Caco-2 (cell line): ENCODE measurements around the gene ANO1. TPM values are rescaled to one million over a fixed set of nuclear protein-coding genes. Genes with fewer than 3 reads are reported as not detected.

Experiments
- BruUV-seq: library from RNA; stranded (reverse); fragments of 400-500 nt; replicated peaks from 2 replicates; lab custom pipeline; 2021; lab: Mats Ljungman, UMichigan
- CTCF ChIA-PET: fragments of 300-600 bp; sonication (Branson Sonifier 250); formaldehyde crosslinking; loops from one replicate; lab custom pipeline; 2022; ENCODE audit warnings: antibody characterized with exemption; lab: Charles Lee
- POLR2A ChIA-PET: fragments of 300-600 bp; sonication (Branson Sonifier 250); formaldehyde crosslinking; loops from one replicate; lab custom pipeline; 2022; ENCODE audit warnings: antibody characterized with exemption; lab: Charles Lee
- DNase-seq, 2 experiments: peaks; one replicate each; pipeline versions ENCODE4 v3.0.0 to v3.0.0-alpha.2; 2020 to 2022
- H3K27me3 ChIP-seq: replicated peaks from 2 replicates; pipeline ENCODE4 v1.6.0; 2011; ENCODE audit warnings: low read length; ENCODE audit not compliant: control insufficient read depth, insufficient read depth
- H3K36me3 ChIP-seq: 2 replicates; pipeline ENCODE4 v1.5.1; 2011; ENCODE audit warnings: low read length; ENCODE audit not compliant: control insufficient read depth, insufficient read depth
- H3K4me1 ChIP-seq: fragments of 250-450 bp; sonication (Bioruptor Pico); 2 replicates; pipeline ENCODE4 v1.5.1; 2020; ENCODE audit warnings: mild to moderate bottlenecking
- H3K4me3 ChIP-seq: 2 replicates; pipeline ENCODE4 v1.5.1; 2011; ENCODE audit warnings: low read depth, mild to moderate bottlenecking, control low read depth, low read length
- H3K9me3 ChIP-seq: fragments of 250-450 bp; sonication (Bioruptor Pico); 2 replicates; pipeline ENCODE4 v1.5.1; 2020; ENCODE audit warnings: mild to moderate bottlenecking, moderate library complexity
- H3K27ac Mint-ChIP-seq: one replicate; pipeline ENCODE4 v1.8.0; 2022; ENCODE audit warnings: mixed read lengths; ENCODE audit not compliant: unreplicated experiment
- H3K27me3 Mint-ChIP-seq: one replicate; pipeline ENCODE4 v1.8.0; 2022; ENCODE audit warnings: mixed read lengths; ENCODE audit not compliant: insufficient read depth, unreplicated experiment
- H3K36me3 Mint-ChIP-seq: one replicate; pipeline ENCODE4 v1.8.0; 2022; ENCODE audit warnings: mild to moderate bottlenecking, mixed read lengths; ENCODE audit not compliant: insufficient read depth, unreplicated experiment
- H3K4me1 Mint-ChIP-seq: one replicate; pipeline ENCODE4 v1.8.0; 2022; ENCODE audit warnings: low read depth, mixed read lengths; ENCODE audit not compliant: unreplicated experiment
- H3K4me3 Mint-ChIP-seq: one replicate; pipeline ENCODE4 v1.8.0; 2022; ENCODE audit warnings: mild to moderate bottlenecking, moderate library complexity, mixed read lengths; ENCODE audit not compliant: unreplicated experiment
- H3K9me3 Mint-ChIP-seq: one replicate; pipeline ENCODE4 v1.8.0; 2022; ENCODE audit warnings: mixed read lengths; ENCODE audit not compliant: unreplicated experiment
- intact Hi-C: fragments of 100-400 bp; cut with micrococcal nuclease; formaldehyde crosslinking; loops from one replicate; pipeline ENCODE4 v1.10.0; 2022; ENCODE audit not compliant: unreplicated experiment
- total RNA-seq: library from RNA; stranded (reverse); gene quantifications from 2 replicates; pipeline ENCODE4 v1.2.3, GENCODE V29; 2022
- TF ChIP-seq, protein P1 (sequence below), 2 experiments: fragments of 200-600 bp in 1 of 2; IDR thresholded peaks; 1 replicate in 1 of 2; 2 replicates in 1 of 2; pipeline versions ENCODE4 v1.5.1 to v1.8.0; 2011 to 2022; ENCODE audit warnings: antibody characterized with exemption in 1 of 2, control low read depth in 1 of 2, inconsistent platforms in 1 of 2, low read depth in 1 of 2, low read length in 1 of 2, mild to moderate bottlenecking in 1 of 2, moderate library complexity in 1 of 2; ENCODE audit not compliant: insufficient read depth in 1 of 2, severe bottlenecking in 1 of 2, unreplicated experiment in 1 of 2

The ANO1 gene
- total RNA-seq, 1 experiment from 2014 or later: 8.4 TPM

- CTCF ChIA-PET: no interaction called here
- no peaks in the 10 kb centered on the region for H3K9me3 ChIP-seq
- no peaks in the 10 kb centered on the region for H3K36me3 ChIP-seq
- TF ChIP-seq, protein P1, sequence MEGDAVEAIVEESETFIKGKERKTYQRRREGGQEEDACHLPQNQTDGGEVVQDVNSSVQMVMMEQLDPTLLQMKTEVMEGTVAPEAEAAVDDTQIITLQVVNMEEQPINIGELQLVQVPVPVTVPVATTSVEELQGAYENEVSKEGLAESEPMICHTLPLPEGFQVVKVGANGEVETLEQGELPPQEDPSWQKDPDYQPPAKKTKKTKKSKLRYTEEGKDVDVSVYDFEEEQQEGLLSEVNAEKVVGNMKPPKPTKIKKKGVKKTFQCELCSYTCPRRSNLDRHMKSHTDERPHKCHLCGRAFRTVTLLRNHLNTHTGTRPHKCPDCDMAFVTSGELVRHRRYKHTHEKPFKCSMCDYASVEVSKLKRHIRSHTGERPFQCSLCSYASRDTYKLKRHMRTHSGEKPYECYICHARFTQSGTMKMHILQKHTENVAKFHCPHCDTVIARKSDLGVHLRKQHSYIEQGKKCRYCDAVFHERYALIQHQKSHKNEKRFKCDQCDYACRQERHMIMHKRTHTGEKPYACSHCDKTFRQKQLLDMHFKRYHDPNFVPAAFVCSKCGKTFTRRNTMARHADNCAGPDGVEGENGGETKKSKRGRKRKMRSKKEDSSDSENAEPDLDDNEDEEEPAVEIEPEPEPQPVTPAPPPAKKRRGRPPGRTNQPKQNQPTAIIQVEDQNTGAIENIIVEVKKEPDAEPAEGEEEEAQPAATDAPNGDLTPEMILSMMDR (IDR thresholded peaks at IDR 0.05; ENCODE audit: insufficient read depth in 1 of 2, low read depth in 1 of 2, low read length in 1 of 2, severe bottlenecking in 1 of 2, unreplicated experiment in 1 of 2): no peak
- Mint-ChIP-seq H3K27ac (no peak overlapping the region), H3K36me3 (no peaks in the 10 kb centered on the region), H3K4me3 (no peak overlapping the region), H3K27me3 (no peaks in the 10 kb centered on the region), H3K9me3 (no peaks in the 10 kb centered on the region), H3K4me1 (peaks cover 6% of the 10 kb centered on the region)
- no peak overlapping the region for H3K4me3 ChIP-seq
- H3K4me1 ChIP-seq: peaks cover 8% of the 10 kb centered on the region
- POLR2A ChIA-PET: no interaction called here
- no TSS peak for BruUV-seq
- intact Hi-C loops: no loop called here
- DNase-seq: no peak
- H3K27me3 ChIP-seq: no peaks in the 10 kb centered on the region
These were observed 91.5 kb downstream of the ANO1 start for GRCh38 chr11:70169632-70170031.

- TF ChIP-seq, protein P1 (IDR thresholded peaks at IDR 0.05; ENCODE audit: insufficient read depth in 1 of 2, low read depth in 1 of 2, low read length in 1 of 2, severe bottlenecking in 1 of 2, unreplicated experiment in 1 of 2): no peak
- ChIA-PET POLR2A (no interaction called here), CTCF (no interaction called here)
- no peaks in the 10 kb centered on the region for H3K9me3 Mint-ChIP-seq
- H3K4me3 Mint-ChIP-seq: no peak overlapping the region
- Histone ChIP-seq H3K27me3 (no peaks in the 10 kb centered on the region), H3K4me3 (no peak overlapping the region), H3K9me3 (no peaks in the 10 kb centered on the region), H3K4me1 (peaks cover 8% of the 10 kb centered on the region), H3K36me3 (no peaks in the 10 kb centered on the region)
- no peak for DNase-seq
- BruUV-seq: no TSS peak
- no peak overlapping the region for H3K27ac Mint-ChIP-seq
- intact Hi-C loops: no loop called here
- H3K4me1 Mint-ChIP-seq: peaks cover 6% of the 10 kb centered on the region
- H3K27me3 Mint-ChIP-seq: no peaks in the 10 kb centered on the region
- H3K36me3 Mint-ChIP-seq: no peaks in the 10 kb centered on the region
These were observed 92.6 kb downstream of the ANO1 start for GRCh38 chr11:70170596-70171210.

DNA sequence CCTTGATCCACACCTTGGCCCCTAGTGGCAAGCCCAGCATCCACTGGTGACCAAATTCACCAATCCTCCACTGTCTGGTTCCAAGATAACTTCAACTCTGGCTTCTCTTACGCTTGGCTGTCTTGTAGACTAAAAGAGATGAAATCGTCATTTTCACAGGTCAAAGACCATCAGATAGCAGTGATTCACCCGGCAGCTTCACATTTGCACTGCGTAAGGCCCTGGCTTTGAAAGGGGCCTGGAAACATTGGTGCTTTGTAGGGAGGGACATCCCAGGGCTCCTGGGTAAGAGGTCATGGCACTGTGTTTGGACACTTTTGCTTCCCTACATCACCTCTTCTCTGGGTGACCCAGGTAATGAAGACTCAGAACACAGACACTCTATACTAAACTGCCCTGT lies 94.9 kb downstream of the ANO1 start:
- CTCF ChIA-PET: interaction anchor here (1.4 kb wide), 1 partner anchor 207 kb away, joined by 3 read pairs; no protein-coding TSS in a partner anchor
- intact Hi-C loops: no loop called here

More for the DNA sequence above, 94.9 kb downstream of the ANO1 start:
- DNase-seq: no peak
- Histone ChIP-seq H3K36me3 (no peaks in the 10 kb centered on the region), H3K4me3 (no peak overlapping the region), H3K4me1 (peaks cover 8% of the 10 kb centered on the region), H3K9me3 (no peaks in the 10 kb centered on the region), H3K27me3 (no peaks in the 10 kb centered on the region)
- Mint-ChIP-seq H3K36me3 (no peaks in the 10 kb centered on the region), H3K27ac (no peak overlapping the region), H3K9me3 (no peaks in the 10 kb centered on the region), H3K4me3 (no peak overlapping the region), H3K27me3 (no peaks in the 10 kb centered on the region), H3K4me1 (peaks cover 6% of the 10 kb centered on the region)
- POLR2A ChIA-PET: no interaction called here
- no TSS peak for BruUV-seq
- TF ChIP-seq, protein P1 (IDR thresholded peaks at IDR 0.05; ENCODE audit: insufficient read depth in 1 of 2, low read depth in 1 of 2, low read length in 1 of 2, severe bottlenecking in 1 of 2, unreplicated experiment in 1 of 2): no peak
